ENCODE data around the gene PUS7L. TPM values are rescaled to one million over a fixed set of nuclear protein-coding genes. Genes with fewer than 3 reads are reported as not detected.
"Not testable (repeated sequence)": the region's sequence is repeated elsewhere in the genome, so short reads cannot be mapped to it uniquely, and the experiment has no call there.

PUS7L gene
- total RNA-seq, 1 experiment from 2014 or later, result 11.4 TPM

- H3K9me3 ChIP-seq (ENCODE audit: control insufficient read depth, insufficient read depth, low read depth, low read length), result no peaks in the 10 kb centered on the region
- no peaks in the 10 kb centered on the region for H3K27me3 ChIP-seq (ENCODE audit: control insufficient read depth, insufficient read depth, low read length)
- no TSS peak for BruUV-seq (replicated peaks)
- ChIA-PET CTCF (no interaction called here), POLR2A (no interaction called here)
- DNase-seq (ENCODE audit: low read depth, low spot score) (no peak), ATAC-seq (no peak)
- no peak for TF ChIP-seq TCF7L2 (IDR thresholded peaks at IDR 0.05; ENCODE audit: low read depth, low read length)
- TF ChIP-seq SIN3A (IDR thresholded peaks at IDR 0.05; ENCODE audit: borderline replicate concordance, insufficient read depth, low read depth, low read length), result no peak
- no peak for TF ChIP-seq POLR2AphosphoS5 (IDR thresholded peaks at IDR 0.05; ENCODE audit: low read depth, low read length)
- TF ChIP-seq CTCF (IDR thresholded peaks at IDR 0.05), result no peak
- TF ChIP-seq, protein P1, sequence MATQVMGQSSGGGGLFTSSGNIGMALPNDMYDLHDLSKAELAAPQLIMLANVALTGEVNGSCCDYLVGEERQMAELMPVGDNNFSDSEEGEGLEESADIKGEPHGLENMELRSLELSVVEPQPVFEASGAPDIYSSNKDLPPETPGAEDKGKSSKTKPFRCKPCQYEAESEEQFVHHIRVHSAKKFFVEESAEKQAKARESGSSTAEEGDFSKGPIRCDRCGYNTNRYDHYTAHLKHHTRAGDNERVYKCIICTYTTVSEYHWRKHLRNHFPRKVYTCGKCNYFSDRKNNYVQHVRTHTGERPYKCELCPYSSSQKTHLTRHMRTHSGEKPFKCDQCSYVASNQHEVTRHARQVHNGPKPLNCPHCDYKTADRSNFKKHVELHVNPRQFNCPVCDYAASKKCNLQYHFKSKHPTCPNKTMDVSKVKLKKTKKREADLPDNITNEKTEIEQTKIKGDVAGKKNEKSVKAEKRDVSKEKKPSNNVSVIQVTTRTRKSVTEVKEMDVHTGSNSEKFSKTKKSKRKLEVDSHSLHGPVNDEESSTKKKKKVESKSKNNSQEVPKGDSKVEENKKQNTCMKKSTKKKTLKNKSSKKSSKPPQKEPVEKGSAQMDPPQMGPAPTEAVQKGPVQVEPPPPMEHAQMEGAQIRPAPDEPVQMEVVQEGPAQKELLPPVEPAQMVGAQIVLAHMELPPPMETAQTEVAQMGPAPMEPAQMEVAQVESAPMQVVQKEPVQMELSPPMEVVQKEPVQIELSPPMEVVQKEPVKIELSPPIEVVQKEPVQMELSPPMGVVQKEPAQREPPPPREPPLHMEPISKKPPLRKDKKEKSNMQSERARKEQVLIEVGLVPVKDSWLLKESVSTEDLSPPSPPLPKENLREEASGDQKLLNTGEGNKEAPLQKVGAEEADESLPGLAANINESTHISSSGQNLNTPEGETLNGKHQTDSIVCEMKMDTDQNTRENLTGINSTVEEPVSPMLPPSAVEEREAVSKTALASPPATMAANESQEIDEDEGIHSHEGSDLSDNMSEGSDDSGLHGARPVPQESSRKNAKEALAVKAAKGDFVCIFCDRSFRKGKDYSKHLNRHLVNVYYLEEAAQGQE (IDR thresholded peaks at IDR 0.05; ENCODE audit: insufficient read depth in 1 of 2, low read depth in 2 of 2, low read length in 1 of 2), result no peak
- no peak overlapping the region for H3K4me3 ChIP-seq (ENCODE audit: low read depth in 2 of 2, low read length in 2 of 2)
- in situ Hi-C loops (cut with HindIII; ENCODE audit: low pct_unique_long_range_greater_than_20kb, low sequenced_read_pairs) (no loop called here), intact Hi-C loops (cut with micrococcal nuclease; ENCODE audit: unreplicated experiment) (no loop called here)
- H3K36me3 ChIP-seq (ENCODE audit: control insufficient read depth, insufficient read depth, low read length), result no peaks in the 10 kb centered on the region
- H3K27ac ChIP-seq (ENCODE audit: low read length), result no peak overlapping the region
- no peaks in the 10 kb centered on the region for H3K4me1 ChIP-seq (ENCODE audit: control insufficient read depth, insufficient read depth, low read length)
Observed at GRCh38 chr12:43711348-43711747, 47.2 kb downstream of the PUS7L start.

DNA sequence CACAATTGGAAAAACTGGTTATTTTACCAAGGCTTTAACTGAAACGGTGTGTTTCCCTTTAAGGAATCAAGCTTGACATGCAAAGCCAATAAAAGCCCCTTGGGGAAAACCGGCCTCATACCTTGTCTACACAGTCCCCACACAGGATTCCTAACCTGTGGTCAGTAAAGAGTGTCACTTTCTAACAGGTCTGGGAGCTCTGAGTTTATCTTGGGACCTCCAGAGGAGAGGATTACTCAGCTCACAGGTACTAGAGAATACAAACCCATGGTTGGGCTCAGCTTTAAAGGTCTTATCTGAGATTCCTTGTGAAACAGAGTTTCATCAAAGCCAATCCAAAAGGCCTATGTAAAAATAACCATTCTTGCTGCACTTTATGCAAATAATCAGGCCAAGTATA is 54.8 kb downstream of the PUS7L start:
- H3K4me3 ChIP-seq (ENCODE audit: low read depth in 2 of 2, low read length in 2 of 2); ATAC-seq; H3K27me3 ChIP-seq (ENCODE audit: control insufficient read depth, insufficient read depth, low read length); H3K36me3 ChIP-seq (ENCODE audit: control insufficient read depth, insufficient read depth, low read length); BruUV-seq (replicated peaks); DNase-seq (ENCODE audit: low read depth, low spot score); CTCF ChIA-PET; H3K27ac ChIP-seq (ENCODE audit: low read length); intact Hi-C loops (cut with micrococcal nuclease; ENCODE audit: unreplicated experiment); POLR2A ChIA-PET; in situ Hi-C loops (cut with HindIII; ENCODE audit: low pct_unique_long_range_greater_than_20kb, low sequenced_read_pairs); H3K9me3 ChIP-seq (ENCODE audit: control insufficient read depth, insufficient read depth, low read depth, low read length); H3K4me1 ChIP-seq (ENCODE audit: control insufficient read depth, insufficient read depth, low read length): not testable (repeated sequence)

DNA sequence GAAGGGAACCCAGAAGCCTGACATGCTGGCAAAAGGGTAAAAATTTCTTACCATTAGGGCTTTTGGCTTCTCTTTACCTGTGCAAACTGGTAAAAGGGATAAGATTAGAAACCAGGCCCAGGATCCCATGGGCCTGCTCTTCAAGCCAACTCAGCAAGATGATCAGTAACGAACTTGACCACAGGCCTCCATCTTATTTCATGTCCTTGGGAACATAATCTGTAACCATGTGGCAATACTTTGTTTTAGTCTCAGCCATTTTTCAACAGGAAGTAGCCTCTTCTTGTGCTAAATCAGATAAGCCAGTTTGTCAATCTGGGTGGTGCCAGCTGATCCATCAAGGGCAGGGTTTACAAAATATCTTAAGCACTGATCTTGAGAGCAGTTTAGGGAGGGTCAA is 57.4 kb downstream of the PUS7L start:
- intact Hi-C loops (cut with micrococcal nuclease; ENCODE audit: unreplicated experiment); H3K4me1 ChIP-seq (ENCODE audit: control insufficient read depth, insufficient read depth, low read length); H3K4me3 ChIP-seq (ENCODE audit: low read depth in 2 of 2, low read length in 2 of 2); H3K27me3 ChIP-seq (ENCODE audit: control insufficient read depth, insufficient read depth, low read length); H3K27ac ChIP-seq (ENCODE audit: low read length); in situ Hi-C loops (cut with HindIII; ENCODE audit: low pct_unique_long_range_greater_than_20kb, low sequenced_read_pairs); H3K36me3 ChIP-seq (ENCODE audit: control insufficient read depth, insufficient read depth, low read length); BruUV-seq (replicated peaks); ATAC-seq; CTCF ChIA-PET; H3K9me3 ChIP-seq (ENCODE audit: control insufficient read depth, insufficient read depth, low read depth, low read length); DNase-seq (ENCODE audit: low read depth, low spot score); POLR2A ChIA-PET: not testable (repeated sequence)

Measured in Panc1 (cell line).